SK-N-MC (cell line): Measurements from ENCODE around the gene EIF5A.

Source experiments
- EZH2 ChIP-seq: fragments of 200-600 bp; sonication (generic); IDR thresholded peaks from one replicate; pipeline ENCODE4 v1.6.1; 2017; ENCODE audit warnings: antibody characterized with exemption
- FOXP2 ChIP-seq: optimal IDR thresholded peaks from 2 replicates; pipeline ENCODE3; 2011; ENCODE audit warnings: mild to moderate bottlenecking, moderate library complexity; ENCODE audit not compliant: insufficient read depth; ENCODE audit errors: extremely low read length, control extremely low read depth
- POLR2AphosphoS5 ChIP-seq: IDR thresholded peaks from 2 replicates; pipeline ENCODE4 v1.6.1; 2012; ENCODE audit warnings: mild to moderate bottlenecking, low read depth, low read length, borderline replicate concordance

DNA sequence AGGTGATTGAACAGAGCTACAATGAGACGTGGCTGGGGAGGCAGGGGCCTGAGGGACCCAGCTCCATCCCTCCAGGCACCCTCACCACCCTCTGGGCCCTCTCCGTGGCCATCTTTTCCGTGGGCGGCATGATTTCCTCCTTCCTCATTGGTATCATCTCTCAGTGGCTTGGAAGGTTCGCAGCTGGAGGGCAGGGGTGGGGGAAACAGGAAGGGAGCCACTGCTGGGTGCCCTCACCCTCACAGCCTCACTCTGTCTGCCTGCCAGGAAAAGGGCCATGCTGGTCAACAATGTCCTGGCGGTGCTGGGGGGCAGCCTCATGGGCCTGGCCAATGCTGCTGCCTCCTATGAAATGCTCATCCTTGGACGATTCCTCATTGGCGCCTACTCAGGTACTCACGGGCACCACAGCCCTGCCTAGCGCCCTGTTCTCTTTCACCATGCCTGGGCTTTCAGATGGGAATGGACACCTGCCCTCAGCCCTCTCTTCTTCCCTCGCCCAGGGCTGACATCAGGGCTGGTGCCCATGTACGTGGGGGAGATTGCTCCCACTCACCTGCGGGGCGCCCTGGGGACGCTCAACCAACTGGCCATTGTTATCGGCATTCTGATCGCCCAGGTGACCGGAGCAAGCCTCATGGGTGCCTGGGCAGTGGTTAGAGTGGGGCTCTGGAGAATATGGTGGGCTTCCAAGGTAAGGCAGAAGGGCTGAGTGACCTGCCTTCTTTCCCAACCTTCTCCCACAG is 23.8 kb upstream of the EIF5A start:
- no peak for TF ChIP-seq EZH2
- no peak for TF ChIP-seq POLR2AphosphoS5
- TF ChIP-seq FOXP2 = no peak
